ENCODE data around the gene CCDC24.

GRCh38 chr1:43997295-43997999 lies 6.0 kb downstream of the CCDC24 start:
- no peak for TF ChIP-seq CTCF (conservative IDR thresholded peaks at IDR 0.05; ENCODE audit: low read length)
- no peak for TF ChIP-seq EZH2phosphoT487 (IDR thresholded peaks at IDR 0.05; ENCODE audit: borderline replicate concordance)

All from Loucy (cell line).